HepG2 (cell line): ENCODE data around the gene TNFSF15. TPM values are rescaled to one million over a fixed set of nuclear protein-coding genes. Genes with fewer than 3 reads are reported as not detected.

Source experiments
- BCL3 ChIP-seq: sonication (generic); formaldehyde crosslinking; IDR thresholded peaks from 2 replicates; pipeline ENCODE4 v1.5.1; 2020; ENCODE audit warnings: mild to moderate bottlenecking, missing genetic modification reagents, moderate library complexity
- DR1 ChIP-seq: sonication (generic); formaldehyde crosslinking; IDR thresholded peaks from 2 replicates; pipeline ENCODE4 v1.8.0; 2021; ENCODE audit warnings: mild to moderate bottlenecking, missing genetic modification reagents, inconsistent platforms
- HIC2 ChIP-seq: sonication (generic); formaldehyde crosslinking; IDR thresholded peaks from 2 replicates; pipeline ENCODE4 v1.9.0; 2022; ENCODE audit warnings: low read depth, missing genetic modification reagents
- POGZ ChIP-seq: sonication (generic); formaldehyde crosslinking; IDR thresholded peaks from 2 replicates; pipeline ENCODE4 v1.4.0; 2020; ENCODE audit warnings: mild to moderate bottlenecking, missing genetic modification reagents
- POLR2G ChIP-seq: fragments of 200-400 bp; formaldehyde crosslinking; IDR thresholded peaks from 2 replicates; pipeline ENCODE4 v1.6.1; 2018; ENCODE audit warnings: mild to moderate bottlenecking, low read depth, low read length, moderate library complexity
- RAD21 ChIP-seq: fragments of 450-650 bp; formaldehyde crosslinking; IDR thresholded peaks from 2 replicates; pipeline ENCODE4 v1.5.0; 2020; ENCODE audit warnings: mild to moderate bottlenecking
- RARA ChIP-seq: IDR thresholded peaks from 2 replicates; pipeline ENCODE4 v1.6.1; 2016; ENCODE audit warnings: missing genetic modification reagents, missing compliant biosample characterization
- ZBTB2 ChIP-seq: sonication (generic); formaldehyde crosslinking; IDR thresholded peaks from 2 replicates; pipeline ENCODE4 v1.8.0; 2022; ENCODE audit warnings: low read depth, missing genetic modification reagents
- ZNF138 ChIP-seq: sonication (generic); formaldehyde crosslinking; IDR thresholded peaks from 2 replicates; pipeline ENCODE4 v1.5.0; 2020; ENCODE audit warnings: mild to moderate bottlenecking, low read depth, missing genetic modification reagents
- ZNF749 ChIP-seq: sonication (generic); formaldehyde crosslinking; IDR thresholded peaks from 2 replicates; pipeline ENCODE4 v1.8.0; 2022; ENCODE audit warnings: mild to moderate bottlenecking, missing genetic modification reagents, moderate library complexity, borderline replicate concordance
- ZUFSP ChIP-seq: sonication (generic); formaldehyde crosslinking; IDR thresholded peaks from 2 replicates; pipeline ENCODE4 v1.9.0; 2021; ENCODE audit warnings: missing genetic modification reagents, mild to moderate bottlenecking, borderline replicate concordance
- polyA plus RNA-seq, 8 experiments: library from polyadenylated mRNA; depleted of rRNA in 3 of 8; stranded (reverse) in 7 of 8; unstranded in 1 of 8; fragments of >200 nt; fragmentation: Illumina TruSeq in 4 of 8; extraction: Trizol in 4 of 8; gene quantifications; 2 replicates each; pipeline versions ENCODE4 v1.2.1 to v1.2.3, GENCODE V29; 2011 to 2016; ENCODE audit warnings: low read depth in 4 of 8, missing spikeins in 1 of 8, mixed read lengths in 1 of 8; ENCODE audit not compliant: insufficient read depth in 1 of 8
- total RNA-seq, 5 experiments: library from RNA; depleted of rRNA; stranded (reverse); fragments of >200 nt; fragmentation: Illumina TruSeq; extraction: Trizol; gene quantifications; 2 replicates each; pipeline ENCODE4 v1.2.3, GENCODE V29; 2016; ENCODE audit warnings: low read depth in 1 of 5

TNFSF15 gene
- total and polyA plus RNA-seq, 2 of the 13 experiments (the other 11 are each of a cell fraction or from before 2014, with no cell fraction given) = 0.02 to 0.03 TPM

GRCh38 chr9:114738581-114739316, 67.1 kb downstream of the TNFSF15 start (continued):
- TF ChIP-seq ZNF138 (CRISPR knock-in tag) (no peak), RARA (CRISPR knock-in tag) (0 out of 2 replicates have a peak, but pooled peaks have one; percentile 22), BCL3 (no peak), HIC2 (CRISPR knock-in tag) (no peak), ZNF749 (CRISPR knock-in tag) (no peak), RAD21 (peak; percentile 85), ZUFSP (no peak), POLR2G (no peak), POGZ (CRISPR knock-in tag) (0 out of 2 replicates have a peak, but pooled peaks have one; percentile 25), ZBTB2 (CRISPR knock-in tag) (no peak), DR1 (CRISPR knock-in tag) (no peak)
- TF ChIP-seq, all 625 proteins: peak for 33
